ENCODE results near the gene TMEM44.

DNA sequence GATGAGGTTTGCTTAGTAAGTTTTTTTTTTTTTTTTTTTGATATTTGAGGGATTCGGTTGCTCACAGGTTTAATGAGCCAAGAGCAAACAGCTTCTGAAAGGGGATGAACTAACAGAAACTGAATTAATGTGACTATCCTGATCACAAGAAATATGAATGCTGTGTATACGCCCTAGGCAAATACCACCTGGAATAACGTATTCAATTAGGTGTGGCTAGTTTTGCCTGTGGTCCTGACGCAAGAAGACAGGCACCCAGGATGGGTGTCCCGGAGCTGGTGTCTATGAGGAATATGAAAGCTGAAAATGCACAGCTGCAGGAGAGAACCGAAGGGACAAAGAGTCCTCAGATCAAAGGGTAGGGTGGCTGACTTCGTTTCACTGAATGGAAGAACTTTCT lies 24.2 kb upstream of the TMEM44 start:
- no peak for TF ChIP-seq EZH2 (IDR thresholded peaks at IDR 0.05; ENCODE audit: borderline replicate concordance, low read length)
- TF ChIP-seq CTCF (conservative IDR thresholded peaks at IDR 0.05 in 1 of 2, IDR thresholded peaks at IDR 0.05 in 1 of 2; ENCODE audit: extremely low read depth in 1 of 2, insufficient read depth in 1 of 2, low read depth in 1 of 2, low read length in 2 of 2): no peak
